Measurements from ENCODE around the gene CCDC24.

The CCDC24 gene

DNA sequence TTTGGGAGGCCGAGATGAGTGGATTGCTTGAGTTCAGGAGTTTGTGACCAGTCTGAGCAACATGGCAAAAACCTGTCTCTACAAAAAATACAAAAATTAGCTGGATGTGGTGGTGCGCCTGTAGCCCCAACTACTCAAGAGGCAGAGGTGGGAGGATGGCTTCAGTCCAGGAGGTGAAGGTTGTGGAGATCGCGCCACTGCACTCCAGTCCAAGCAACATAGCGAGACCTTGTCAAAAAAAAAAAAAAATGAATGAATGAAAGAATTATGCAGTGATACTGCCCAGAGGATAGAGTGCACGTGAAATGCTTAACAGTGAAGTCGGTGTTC, 22.0 kb upstream of the CCDC24 start:
- H3K9ac ChIP-seq: no peak overlapping the region
- no peaks in the 10 kb centered on the region for H3K9me3 ChIP-seq (replicated peaks in 1 of 11)
- peak overlapping the region in 10 of 11 experiments; percentile 28 to 90 (median 48); a peak in 16 of 22 replicates for H3K4me2 ChIP-seq
- H3K4me3 ChIP-seq: peak overlapping the region in 8 of 10 experiments; percentile 76 to 94 (median 88); a peak in 8 of 20 replicates
- peaks cover 23 to 62% (median 51%) of the 10 kb centered on the region in 11 experiments for H3K36me3 ChIP-seq
- peaks cover 20 to 26% (median 23%) of the 10 kb centered on the region in 10 experiments for H3K4me1 ChIP-seq
- peaks cover 0 to 47% (median 10%) of the 10 kb centered on the region in 11 experiments; a peak in 10 of 22 replicates for H4K20me1 ChIP-seq
- no peaks in the 10 kb centered on the region for H3K27me3 ChIP-seq
- no peak overlapping the region for H3K27ac ChIP-seq
- TF ChIP-seq Cebpa-rat (IDR thresholded peaks at IDR 0.05): no peak

DNA sequence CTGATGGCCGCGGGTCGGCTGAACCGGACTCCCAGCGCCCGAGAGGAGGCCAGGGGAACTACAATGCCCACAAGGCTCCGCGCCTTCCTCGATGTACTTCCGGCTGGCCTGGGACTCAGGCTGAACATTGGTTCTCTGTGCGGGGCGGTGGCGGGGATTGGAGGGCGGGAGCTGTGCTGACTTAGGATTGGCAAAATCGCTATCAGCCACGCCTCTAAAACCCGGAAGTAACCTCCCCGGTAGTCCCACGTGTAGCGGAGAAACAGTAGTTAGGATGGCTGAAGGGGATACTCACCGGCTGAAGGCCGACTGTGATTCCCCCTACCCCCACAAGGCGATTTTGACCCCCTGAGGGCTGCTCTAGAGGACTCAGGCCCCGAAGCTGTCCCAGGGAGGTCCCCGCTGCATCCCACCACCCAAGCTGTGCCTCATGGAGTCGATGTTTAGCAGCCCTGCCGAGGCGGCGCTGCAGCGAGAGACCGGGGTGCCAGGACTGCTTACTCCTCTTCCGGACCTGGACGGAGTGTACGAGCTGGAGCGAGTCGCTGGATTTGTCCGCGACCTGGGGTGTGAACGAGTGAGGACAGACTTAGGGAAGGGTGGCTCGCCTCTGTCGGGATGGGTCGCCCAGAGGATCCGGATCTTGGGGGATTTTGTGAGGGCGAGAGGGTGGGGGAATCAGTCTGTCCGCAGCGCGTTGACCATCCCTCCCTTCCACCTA, 21.5 kb upstream of the CCDC24 start, which contains the start of gene DPH2:
Gene DPH2, plus strand, starts transcription at position 265 of the 721 bp plus-strand sequence. Its CDS starts 166 bp downstream, at position 431.
- H3K36me3 ChIP-seq: peaks cover 23 to 57% (median 46%) of the 10 kb centered on the region in 11 experiments
- TF ChIP-seq Cebpa-rat (IDR thresholded peaks at IDR 0.05): no peak

DNA sequence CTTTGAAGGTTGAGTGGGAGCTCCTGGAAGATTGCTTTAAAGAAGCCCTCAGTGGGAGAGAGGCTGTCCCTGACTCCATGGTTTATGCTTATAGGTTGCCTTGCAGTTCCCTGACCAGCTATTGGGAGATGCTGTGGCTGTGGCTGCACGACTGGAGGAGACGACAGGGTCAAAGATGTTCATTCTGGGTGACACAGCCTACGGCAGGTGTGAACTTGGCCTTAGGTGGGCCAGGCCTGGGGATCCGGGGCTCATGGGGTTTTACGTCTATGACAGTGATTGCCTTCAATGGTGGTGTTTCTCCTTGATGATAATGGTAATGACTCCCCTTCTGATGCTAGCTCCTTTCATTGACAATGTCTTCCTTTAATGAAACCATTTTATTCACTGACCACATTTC, 20.9 kb upstream of the CCDC24 start:
- Histone ChIP-seq H3K9me3 (replicated peaks in 1 of 11) (no peaks in the 10 kb centered on the region), H3K27me3 (no peaks in the 10 kb centered on the region), H3K4me2 (peak overlapping the region; percentile 86 to 100 (median 96)), H3K27ac (peak overlapping the region in 10 of 11 experiments; percentile 47 to 87 (median 74); a peak in 19 of 22 replicates), H3K9ac (peak overlapping the region; percentile 76 to 91 (median 84)), H3K4me3 (peak overlapping the region; percentile 76 to 94 (median 88)), H3K4me1 (peaks cover 20 to 27% (median 24%) of the 10 kb centered on the region in 10 experiments), H3K36me3 (peaks cover 23 to 56% (median 46%) of the 10 kb centered on the region in 11 experiments), H4K20me1 (peaks cover 2 to 43% (median 13%) of the 10 kb centered on the region in 11 experiments; a peak in 20 of 22 replicates)
- no peak for TF ChIP-seq Cebpa-rat (IDR thresholded peaks at IDR 0.05)

More for the DNA sequence above, 21.5 kb upstream of the CCDC24 start, which contains the start of gene DPH2:
- H3K9me3 ChIP-seq (replicated peaks in 1 of 11): no peaks in the 10 kb centered on the region
- peak within 1 kb of the TSS; percentile 8 to 87 (median 73); a peak in 20 of 22 replicates for H3K27ac ChIP-seq
- no peaks in the 10 kb centered on the region for H3K27me3 ChIP-seq
- peaks cover 20 to 27% (median 24%) of the 10 kb centered on the region in 10 experiments for H3K4me1 ChIP-seq
- peak within 1 kb of the TSS; percentile 76 to 94 (median 88) for H3K4me3 ChIP-seq
- peak within 1 kb of the TSS; percentile 76 to 91 (median 84) for H3K9ac ChIP-seq
- peaks cover 0 to 42% (median 10%) of the 10 kb centered on the region in 11 experiments; a peak in 10 of 22 replicates for H4K20me1 ChIP-seq
- H3K4me2 ChIP-seq: peak within 1 kb of the TSS; percentile 86 to 100 (median 96)

DNA sequence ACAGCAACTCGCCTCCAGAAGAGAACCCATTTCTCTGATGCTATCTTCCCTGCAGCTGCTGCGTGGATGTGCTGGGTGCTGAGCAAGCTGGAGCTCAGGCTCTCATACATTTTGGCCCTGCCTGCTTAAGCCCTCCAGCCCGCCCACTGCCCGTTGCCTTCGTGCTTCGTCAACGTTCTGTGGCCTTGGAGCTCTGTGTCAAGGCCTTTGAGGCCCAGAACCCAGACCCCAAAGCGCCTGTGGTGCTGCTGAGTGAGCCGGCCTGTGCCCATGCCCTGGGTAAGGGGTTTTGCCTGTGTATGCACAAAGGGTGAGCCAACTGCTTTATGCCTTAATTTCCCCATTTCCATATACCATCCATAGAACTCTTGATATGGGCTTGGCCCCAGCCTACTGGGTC, 20.5 kb upstream of the CCDC24 start:
- H3K4me1 ChIP-seq: peaks cover 21 to 31% (median 26%) of the 10 kb centered on the region in 10 experiments
- no peaks in the 10 kb centered on the region for H3K9me3 ChIP-seq (replicated peaks in 1 of 11)
- peak overlapping the region; percentile 76 to 94 (median 88) for H3K4me3 ChIP-seq
- H3K36me3 ChIP-seq: peaks cover 23 to 53% (median 45%) of the 10 kb centered on the region in 11 experiments
- no peak for TF ChIP-seq Cebpa-rat (IDR thresholded peaks at IDR 0.05)
- H3K9ac ChIP-seq: peak overlapping the region in 10 of 11 experiments; percentile 76 to 91 (median 84); a peak in 19 of 22 replicates
- no peaks in the 10 kb centered on the region for H3K27me3 ChIP-seq
- H3K27ac ChIP-seq: peak overlapping the region in 2 of 11 experiments; percentile 66 to 80; a peak in 2 of 22 replicates
- peak overlapping the region; percentile 86 to 100 (median 96) for H3K4me2 ChIP-seq
- H4K20me1 ChIP-seq: peaks cover 6 to 43% (median 17%) of the 10 kb centered on the region in 11 experiments

DNA sequence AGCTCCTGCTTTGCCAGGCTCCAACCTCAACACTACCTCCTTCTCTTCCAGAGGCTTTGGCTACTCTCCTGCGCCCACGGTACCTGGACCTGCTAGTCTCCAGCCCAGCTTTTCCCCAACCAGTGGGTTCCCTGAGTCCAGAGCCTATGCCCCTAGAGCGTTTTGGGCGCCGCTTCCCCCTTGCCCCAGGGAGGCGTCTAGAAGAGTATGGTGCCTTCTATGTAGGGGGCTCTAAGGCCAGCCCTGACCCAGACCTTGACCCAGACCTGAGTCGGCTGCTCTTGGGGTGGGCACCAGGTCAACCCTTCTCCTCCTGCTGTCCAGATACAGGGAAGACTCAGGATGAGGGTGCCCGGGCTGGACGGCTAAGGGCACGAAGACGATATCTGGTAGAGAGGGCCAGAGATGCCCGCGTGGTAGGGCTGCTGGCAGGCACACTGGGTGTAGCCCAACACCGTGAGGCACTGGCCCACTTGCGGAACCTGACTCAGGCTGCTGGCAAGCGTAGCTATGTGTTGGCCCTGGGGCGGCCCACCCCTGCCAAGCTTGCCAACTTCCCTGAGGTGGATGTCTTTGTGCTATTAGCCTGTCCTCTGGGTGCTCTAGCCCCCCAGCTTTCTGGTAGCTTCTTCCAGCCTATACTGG, 19.9 kb upstream of the CCDC24 start:
- Histone ChIP-seq H4K20me1 (peaks cover 11 to 45% (median 23%) of the 10 kb centered on the region in 11 experiments), H3K9ac (peak overlapping the region in 2 of 11 experiments; percentile 84 to 91; a peak in 3 of 22 replicates), H3K36me3 (peaks cover 27 to 53% (median 45%) of the 10 kb centered on the region in 11 experiments), H3K4me3 (peak overlapping the region in 6 of 10 experiments; percentile 84 to 94 (median 90); a peak in 13 of 20 replicates), H3K4me2 (peak overlapping the region; percentile 86 to 100 (median 96)), H3K27me3 (no peaks in the 10 kb centered on the region), H3K9me3 (replicated peaks in 1 of 11) (no peaks in the 10 kb centered on the region), H3K27ac (no peak overlapping the region), H3K4me1 (peaks cover 26 to 36% (median 32%) of the 10 kb centered on the region in 10 experiments)
- TF ChIP-seq Cebpa-rat (IDR thresholded peaks at IDR 0.05): no peak

DNA sequence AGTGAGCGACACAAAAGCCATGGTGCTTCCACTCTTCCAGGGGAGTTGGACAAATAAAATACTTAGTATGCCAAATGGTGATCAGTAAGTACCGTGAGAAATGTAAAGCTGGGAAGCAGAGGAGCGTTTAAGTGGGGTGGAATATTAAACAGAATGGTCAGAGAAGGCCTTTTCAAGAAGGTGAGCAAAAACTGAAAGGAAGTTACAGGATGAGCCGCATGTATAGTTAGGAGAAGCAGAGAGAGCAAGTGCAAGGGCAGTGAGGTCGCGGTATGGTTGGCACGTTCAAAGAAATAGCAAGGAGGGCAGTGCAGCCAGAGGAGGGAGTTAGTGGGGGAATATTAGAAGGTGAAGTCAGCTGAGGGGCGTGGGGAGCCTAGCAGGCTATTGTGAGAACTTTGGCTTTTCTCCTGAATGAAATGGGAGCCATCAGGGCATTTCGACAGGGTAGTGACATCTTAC, 17.4 kb upstream of the CCDC24 start:
- Histone ChIP-seq H3K27ac (peak overlapping the region in 10 of 11 experiments; percentile 90 to 100 (median 98); a peak in 14 of 22 replicates), H3K36me3 (peaks cover 36 to 59% (median 50%) of the 10 kb centered on the region in 11 experiments)

DNA sequence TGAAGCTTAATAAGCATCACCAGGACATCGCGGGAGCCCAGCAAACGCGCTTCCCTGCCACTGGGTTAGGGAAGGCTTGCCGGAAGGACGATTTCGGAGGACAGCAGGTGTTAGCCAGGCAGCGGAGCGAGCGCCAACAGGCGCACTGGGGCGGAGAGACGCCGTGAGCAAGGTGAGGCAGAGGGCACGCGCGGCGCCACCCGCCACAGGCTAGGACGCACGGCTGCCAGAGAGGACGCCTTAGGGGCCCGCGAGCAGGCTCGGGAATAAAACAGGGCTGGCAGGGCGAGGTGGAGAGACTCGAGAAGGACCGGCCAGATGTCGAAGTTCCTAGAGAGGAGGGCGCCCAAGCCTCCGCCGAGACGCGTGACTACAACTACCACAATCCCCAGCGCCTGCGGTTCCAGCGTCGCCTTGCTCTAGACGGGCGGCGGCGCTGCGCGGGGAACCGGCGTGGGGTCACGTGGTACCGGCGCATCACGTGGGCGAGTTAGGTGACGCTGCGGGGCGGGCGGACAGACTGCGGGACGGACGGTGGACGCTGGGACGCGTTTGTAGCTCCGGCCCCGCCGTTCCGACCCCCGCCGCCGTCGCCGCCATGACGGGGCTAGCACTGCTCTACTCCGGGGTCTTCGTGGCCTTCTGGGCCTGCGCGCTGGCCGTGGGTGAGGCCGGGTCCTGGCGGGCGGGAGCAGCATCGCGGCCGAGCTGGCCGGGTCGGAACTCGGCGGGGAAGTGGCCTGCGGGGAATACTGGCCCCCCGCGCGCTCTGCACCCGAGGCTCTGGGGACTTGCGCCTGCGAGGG, 16.8 kb upstream of the CCDC24 start, which contains the start of gene ATP6V0B:
Gene ATP6V0B, plus strand, starts transcription at position 518 of the 806 bp plus-strand sequence. Its CDS starts 81 bp downstream, at position 599.
- Histone ChIP-seq H3K9ac (peak within 1 kb of the TSS; percentile 94 to 100 (median 99)), H3K4me3 (peak within 1 kb of the TSS; percentile 91 to 100 (median 96)), H3K9me3 (replicated peaks in 1 of 11) (no peaks in the 10 kb centered on the region), H3K4me1 (peaks cover 50 to 60% (median 56%) of the 10 kb centered on the region in 10 experiments), H3K27ac (peak within 1 kb of the TSS; percentile 90 to 100 (median 99)), H4K20me1 (peaks cover 34 to 64% (median 37%) of the 10 kb centered on the region in 11 experiments), H3K36me3 (peaks cover 36 to 59% (median 50%) of the 10 kb centered on the region in 11 experiments), H3K4me2 (peak within 1 kb of the TSS; percentile 89 to 100 (median 98)), H3K27me3 (no peaks in the 10 kb centered on the region)
- no peak for TF ChIP-seq Cebpa-rat (IDR thresholded peaks at IDR 0.05)

More for the DNA sequence above, 17.4 kb upstream of the CCDC24 start:
- peaks cover 34 to 64% (median 37%) of the 10 kb centered on the region in 11 experiments for H4K20me1 ChIP-seq
- H3K9ac ChIP-seq: peak overlapping the region; percentile 94 to 100 (median 99)
- H3K4me3 ChIP-seq: peak overlapping the region; percentile 91 to 100 (median 96)
- H3K4me1 ChIP-seq: peaks cover 50 to 60% (median 56%) of the 10 kb centered on the region in 10 experiments
- H3K27me3 ChIP-seq: no peaks in the 10 kb centered on the region
- H3K9me3 ChIP-seq (replicated peaks in 1 of 11): no peaks in the 10 kb centered on the region
- no peak for TF ChIP-seq Cebpa-rat (IDR thresholded peaks at IDR 0.05)
- peak overlapping the region; percentile 89 to 99 (median 98) for H3K4me2 ChIP-seq

Measured in BLaER1 treated with 17β-estradiol and CSF1 and Interleukin-3, amounts not matched to agents 10 nM and 100 nM (cell line).